ENCODE data around the gene MTUS2.

DNA sequence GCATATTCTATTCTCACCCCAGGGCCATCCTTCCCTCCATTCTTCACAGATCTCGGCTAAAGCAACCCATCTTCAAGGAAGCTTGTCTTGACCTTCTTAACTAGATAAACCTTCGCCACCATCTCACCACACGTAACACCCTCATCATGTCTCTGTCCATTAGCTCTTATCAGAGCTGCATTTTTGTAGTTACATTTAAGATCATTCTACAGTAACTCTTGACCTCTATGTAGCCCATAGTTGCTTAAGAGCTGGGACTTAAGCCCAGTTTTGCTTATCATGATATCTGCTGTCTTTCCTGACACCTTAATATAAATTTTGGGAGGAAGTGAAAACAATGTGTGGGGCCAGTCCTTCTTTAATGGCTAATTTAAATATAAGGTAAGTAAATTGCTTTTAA lies 345.1 kb downstream of the MTUS2 start:
- TF ChIP-seq, protein P1, sequence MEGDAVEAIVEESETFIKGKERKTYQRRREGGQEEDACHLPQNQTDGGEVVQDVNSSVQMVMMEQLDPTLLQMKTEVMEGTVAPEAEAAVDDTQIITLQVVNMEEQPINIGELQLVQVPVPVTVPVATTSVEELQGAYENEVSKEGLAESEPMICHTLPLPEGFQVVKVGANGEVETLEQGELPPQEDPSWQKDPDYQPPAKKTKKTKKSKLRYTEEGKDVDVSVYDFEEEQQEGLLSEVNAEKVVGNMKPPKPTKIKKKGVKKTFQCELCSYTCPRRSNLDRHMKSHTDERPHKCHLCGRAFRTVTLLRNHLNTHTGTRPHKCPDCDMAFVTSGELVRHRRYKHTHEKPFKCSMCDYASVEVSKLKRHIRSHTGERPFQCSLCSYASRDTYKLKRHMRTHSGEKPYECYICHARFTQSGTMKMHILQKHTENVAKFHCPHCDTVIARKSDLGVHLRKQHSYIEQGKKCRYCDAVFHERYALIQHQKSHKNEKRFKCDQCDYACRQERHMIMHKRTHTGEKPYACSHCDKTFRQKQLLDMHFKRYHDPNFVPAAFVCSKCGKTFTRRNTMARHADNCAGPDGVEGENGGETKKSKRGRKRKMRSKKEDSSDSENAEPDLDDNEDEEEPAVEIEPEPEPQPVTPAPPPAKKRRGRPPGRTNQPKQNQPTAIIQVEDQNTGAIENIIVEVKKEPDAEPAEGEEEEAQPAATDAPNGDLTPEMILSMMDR (IDR thresholded peaks at IDR 0.05; ENCODE audit: insufficient read depth, low read length) = no peak
- TF ChIP-seq REST (IDR thresholded peaks at IDR 0.05; ENCODE audit: insufficient replicate concordance, low read depth) (no peak), POLR2AphosphoS5 (IDR thresholded peaks at IDR 0.05; ENCODE audit: low read depth) (no peak), GABPA (IDR thresholded peaks at IDR 0.05; ENCODE audit: low read depth) (no peak), SPI1 (IDR thresholded peaks at IDR 0.05; ENCODE audit: borderline replicate concordance, low read depth) (no peak)

All from HL-60 (cell line).